Activated T-helper 1 cell treated with Interleukin-2 at 50 U/mL for 16 hours (primary cell): ENCODE measurements around the gene RNF227.
A peak's percentile ranks its signal among the peaks of the same experiment; 100 is the strongest.

ENCODE experiments used
- DNase-seq: peaks from one replicate; pipeline ENCODE4 v3.0.0-alpha.2; 2020; ENCODE audit warnings: low read depth

The RNF227 gene

DNA sequence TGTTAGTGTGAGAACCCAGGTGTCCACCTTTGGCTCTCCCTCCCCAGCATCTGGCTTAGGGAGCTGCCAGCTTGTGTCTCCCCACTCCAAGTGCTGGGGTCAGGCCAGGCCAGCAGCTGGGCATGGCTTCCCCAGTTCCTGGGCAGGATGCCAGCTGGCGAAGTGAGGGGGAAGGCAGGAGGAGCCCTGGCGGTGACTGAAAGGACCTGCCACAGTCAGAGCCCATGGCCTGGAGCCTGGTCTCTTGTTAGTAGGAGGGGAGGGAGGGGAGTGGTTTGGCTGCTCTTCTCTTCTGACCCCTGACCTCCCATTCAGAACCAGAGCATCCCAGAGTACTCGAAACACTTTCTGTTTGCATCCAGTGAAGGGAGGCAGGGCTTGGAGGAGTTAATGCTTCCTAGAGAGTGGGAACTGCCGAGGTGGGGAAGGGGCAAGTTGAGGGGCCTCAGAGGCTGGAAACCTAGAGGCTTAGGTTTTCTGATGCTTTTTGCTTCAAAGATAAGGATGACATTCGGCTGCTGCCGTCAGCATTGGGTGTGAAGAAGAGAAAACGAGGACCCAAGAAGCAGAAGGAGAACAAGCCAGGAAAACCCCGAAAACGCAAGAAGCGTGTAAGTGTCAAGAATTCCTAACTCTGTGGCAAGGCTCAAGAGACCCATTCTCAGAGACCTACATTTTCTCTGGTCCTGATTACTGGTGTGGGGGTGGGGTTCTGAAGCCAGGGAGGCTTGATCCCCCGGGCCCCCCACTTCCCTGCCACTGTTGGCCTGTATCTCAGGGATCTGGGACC is 26.7 kb downstream of the RNF227 start:
- DNase-seq, result peak; percentile 24

DNA sequence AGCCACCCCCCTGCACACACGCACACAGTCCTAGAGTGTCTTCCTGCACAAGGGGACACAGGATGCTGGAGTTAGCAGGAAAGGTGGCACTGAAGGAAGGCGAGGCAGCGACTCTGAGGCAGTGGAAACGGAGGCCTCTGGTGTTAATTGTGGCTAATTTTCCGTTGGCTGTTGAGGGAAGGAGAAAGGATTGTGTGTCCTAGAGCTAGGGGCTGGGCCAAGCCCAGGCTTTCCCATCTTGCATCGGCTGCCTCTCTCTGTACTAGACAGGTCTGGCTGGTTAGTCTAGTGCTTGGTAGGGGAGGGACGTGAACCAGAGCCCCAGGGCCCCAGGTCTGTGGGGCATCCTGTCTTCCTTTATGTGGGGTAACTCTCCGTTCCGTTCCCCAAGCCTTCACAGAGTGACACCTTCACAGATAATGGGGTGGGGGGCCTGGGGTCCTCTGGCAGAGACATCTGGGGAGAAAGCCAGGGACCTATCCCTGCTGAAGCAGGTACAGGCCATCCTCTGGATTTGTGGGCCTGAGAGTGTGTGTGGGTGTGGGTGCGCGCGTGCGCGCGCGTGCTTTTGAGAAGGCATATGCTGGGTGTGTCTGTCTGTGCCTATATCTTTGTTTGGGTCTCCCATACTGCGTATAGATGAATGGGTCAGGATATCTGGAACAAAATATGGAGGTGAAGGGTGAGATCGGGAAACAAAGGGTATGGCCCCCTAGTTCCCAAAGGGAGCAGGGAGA is 27.7 kb downstream of the RNF227 start, which contains the start of gene CHD3:
CHD3 (plus strand) TSS at position 606 of the 737 bp plus-strand sequence. CDS start 212 bp downstream, outside the sequence.
- no peak for DNase-seq

DNA sequence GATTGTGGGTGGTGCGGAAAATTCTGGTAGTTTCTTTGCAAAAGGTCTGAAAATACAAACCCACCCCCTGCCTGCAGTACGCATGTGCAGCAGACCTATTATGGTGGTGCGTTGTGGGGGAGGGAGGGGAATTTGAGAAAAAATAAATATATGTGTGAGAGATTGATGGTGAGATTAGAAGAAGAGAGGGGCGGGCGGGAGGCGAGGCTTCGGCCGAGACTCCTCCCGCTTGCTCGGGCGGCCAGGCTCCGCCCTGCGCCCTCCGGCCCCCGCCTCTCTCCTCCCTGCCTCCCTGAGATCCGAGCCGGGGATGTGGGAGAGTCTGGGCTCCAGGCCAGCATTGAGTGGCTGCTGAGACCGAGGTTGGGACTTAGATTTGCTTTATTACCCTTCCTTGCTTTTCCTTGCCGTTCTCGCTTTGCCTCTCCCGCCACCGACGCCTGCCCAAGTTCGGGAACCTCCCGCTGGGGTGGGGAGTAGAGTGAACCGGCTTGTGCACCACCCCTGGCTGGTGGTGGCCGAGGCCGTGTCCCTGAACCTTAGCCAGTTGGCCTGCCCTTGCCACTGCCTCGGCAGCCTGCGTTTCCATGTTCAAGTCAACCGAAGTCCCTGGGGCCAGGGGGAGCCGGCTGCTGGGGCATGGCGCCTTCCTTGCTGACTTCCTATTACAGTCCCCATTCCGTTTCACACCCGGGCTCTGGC is 28.5 kb downstream of the RNF227 start:
- DNase-seq, result peak; percentile 69

DNA sequence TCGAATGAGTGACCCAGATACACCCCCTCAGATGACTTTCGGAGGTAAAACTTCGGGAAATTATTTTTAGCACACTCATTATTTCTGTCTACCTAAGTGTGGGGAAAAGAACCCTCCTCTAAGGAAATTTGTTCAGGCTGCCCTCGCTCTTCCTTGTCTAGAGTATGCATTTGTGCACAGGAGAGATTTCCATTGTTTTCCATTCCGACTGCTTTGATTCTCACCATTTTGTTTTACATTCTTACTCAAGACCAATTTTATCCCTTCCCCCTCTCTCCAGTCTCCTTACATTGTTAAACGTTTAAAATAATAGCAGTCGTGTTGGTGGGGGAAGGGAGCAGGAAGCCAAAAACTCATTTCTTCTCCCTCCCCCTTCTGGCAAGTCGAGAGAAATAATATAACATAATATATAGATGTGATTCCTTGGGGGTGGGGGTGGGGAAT is 29.0 kb downstream of the RNF227 start:
- DNase-seq, result no peak

DNA sequence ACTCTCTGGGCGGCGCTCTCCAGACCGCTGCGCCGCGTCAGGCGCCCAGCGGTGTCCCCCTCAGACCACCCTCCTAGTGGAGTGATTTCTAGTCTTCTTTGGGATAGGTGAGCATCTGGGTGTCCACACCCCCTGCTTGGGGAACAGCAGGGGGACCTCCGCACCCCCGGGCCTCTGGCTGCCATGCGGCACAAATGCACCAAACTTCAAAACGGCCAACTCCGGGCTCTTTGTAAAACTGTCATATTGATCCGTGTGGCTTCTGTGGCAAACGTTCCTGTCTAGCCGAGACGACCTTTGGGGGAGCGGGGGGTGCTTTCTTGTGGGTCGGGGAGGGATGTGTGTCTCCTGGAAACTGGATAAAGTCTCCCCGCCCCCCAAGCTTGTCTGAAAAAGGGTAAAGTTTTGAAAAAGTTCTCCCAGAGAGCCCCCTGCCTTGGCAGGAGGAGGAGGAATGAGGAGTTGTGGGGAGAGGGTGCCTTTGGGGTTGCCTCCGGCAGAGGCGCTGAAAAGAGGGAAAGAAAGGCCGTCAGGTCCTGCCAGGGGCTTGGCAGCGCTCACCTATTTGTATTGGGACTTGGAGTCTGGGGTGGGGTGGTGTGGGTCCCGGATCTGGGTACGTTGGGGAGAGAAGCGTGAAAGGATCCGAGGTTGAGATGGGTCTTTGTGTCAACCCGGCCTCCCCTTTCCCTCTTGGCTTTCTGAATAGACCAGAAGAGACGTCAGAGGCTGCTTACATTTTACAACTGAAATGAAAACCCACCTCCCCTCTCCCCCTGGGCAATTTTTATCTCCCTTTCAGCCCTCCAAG is 29.7 kb downstream of the RNF227 start:
- peak; percentile 37 for DNase-seq

DNA sequence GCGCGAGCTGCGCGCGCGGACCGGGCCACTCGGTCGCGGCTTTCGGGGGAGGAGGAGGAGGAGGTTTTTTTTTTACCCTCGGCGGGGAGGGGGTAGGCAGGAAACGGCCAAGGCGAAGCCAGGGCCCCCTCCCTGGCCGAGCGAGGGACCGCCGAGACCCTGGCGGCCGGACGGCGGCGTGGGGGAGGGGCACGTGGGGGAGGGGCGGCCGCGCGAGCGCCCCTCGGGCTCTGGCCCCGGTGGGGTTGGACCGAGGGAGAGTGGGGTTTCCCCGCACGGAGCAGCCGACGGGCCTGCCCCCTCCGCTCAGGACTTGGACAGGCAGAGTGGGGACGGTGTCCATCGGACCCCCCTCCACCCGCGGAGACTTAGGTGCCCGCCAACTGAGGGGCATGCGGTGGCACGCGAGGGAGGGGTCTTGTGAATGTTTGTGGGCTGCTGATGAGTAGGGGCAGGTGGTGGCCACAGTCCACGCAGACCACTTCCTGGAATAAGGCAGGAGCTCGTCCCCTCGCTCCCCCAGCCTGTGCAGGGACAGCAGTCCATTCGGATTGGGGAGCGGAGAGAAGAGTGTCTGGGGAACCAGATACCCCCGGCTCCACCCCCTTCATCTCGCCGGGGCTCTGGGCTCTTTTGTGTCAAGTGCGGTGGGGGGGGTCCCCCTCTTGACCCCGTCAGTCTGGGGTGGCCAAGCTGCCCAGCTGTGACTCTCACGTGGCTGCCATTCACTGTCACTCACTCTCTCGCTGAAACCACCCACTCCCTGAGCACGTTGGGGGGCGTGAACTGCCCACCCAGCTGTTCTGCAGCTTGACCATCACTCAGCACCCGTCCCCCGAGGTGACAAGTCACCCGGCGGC is 30.5 kb downstream of the RNF227 start:
- DNase-seq, result peak; percentile 24

DNA sequence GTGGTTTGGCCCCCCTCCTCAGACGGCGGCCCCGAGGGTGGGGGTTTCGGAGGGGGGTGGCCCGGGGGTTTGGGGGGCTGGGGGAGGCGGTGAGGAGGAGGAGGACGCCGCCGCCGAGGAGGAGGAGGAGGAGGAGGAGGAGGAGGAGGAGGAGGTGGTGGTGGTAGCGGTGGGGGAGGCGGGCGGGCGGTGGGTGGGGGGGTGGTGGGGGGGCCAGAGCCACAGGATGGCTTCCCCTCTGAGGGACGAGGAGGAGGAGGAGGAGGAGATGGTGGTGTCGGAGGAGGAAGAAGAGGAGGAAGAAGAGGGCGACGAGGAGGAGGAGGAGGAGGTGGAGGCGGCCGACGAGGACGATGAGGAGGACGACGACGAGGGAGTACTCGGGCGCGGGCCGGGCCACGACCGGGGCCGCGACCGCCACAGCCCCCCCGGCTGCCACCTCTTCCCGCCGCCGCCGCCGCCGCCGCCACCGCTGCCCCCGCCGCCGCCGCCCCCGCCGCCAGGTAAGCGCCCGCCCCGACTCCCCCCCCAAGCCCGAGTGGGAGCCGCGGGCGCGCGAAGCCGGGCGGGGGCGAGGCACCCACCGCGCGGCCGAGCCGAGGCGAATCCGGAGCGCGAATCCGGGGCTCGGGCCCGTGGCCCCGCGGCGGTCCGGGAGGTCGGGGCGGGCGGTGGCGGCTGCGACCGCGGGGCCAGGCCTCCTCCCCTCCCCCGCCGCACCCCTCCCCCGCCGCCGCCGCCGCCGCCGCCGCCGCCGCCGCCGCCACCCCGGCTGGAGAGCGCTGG is 31.3 kb downstream of the RNF227 start:
- peak; percentile 30 for DNase-seq

DNA sequence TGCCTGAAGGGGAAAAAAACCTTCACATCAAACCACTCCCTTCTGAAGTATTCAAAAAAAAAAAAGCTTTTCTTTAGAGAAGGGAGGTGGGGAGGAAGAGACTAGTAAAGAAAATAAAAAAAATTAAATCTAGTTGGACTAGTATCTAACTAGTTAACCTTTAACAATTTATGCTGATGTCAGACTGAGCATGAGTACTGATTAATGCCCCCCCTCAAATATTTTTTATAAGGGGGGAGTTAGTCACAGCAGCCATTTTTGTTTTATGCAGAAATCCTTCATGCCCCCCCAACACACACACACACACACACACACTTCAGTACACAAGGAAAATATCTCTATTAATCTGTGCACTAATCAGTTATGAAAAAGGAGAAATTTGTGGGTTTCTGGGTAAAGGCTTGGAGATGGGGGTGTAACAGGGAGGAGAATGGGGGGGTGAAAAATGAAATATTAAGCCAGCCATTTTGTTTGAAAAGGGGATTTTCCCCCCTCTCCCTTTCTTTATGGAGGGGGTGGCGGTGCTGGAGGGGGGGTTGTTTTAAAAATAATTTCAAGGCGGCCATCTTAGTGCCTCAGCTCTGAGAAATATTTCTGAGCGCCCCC is 32.2 kb downstream of the RNF227 start:
- no peak for DNase-seq

DNA sequence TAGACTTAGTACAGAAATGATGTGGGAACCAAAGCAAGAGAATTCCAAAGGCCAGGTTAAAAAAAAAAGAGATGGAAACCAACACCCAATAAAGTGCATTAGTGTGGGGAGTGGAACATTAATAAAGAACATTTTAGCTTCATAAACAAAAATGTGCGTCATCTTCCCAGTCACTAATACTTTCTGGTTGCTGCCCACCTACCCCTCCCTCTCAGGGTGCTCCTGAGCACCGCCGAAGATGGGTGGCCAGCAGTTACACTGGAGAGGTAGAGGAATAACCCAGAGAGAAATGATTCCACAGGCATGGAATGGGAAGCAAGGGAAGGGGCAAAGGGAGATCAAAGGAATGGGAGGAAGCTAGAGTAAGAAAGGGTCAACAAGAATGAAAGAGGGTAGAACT is 33.5 kb downstream of the RNF227 start:
- no peak for DNase-seq

DNA sequence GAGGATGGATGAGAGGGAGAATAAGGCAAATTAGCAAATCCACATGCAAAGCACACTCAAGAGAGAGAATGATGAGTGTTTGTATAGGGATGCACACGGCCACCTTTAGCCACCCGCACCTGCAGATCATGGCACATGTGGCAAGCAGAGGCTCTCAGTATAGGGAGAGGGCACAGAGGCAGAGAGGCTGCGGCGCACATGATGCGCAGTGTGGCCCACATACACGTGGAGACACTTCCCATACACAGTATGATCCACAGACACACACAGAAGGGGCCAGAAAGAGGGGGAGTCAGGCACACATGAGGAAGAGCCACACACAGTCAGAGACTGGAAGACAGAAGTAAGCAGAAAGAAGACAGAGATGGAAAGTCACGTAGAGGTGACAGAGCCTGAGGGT is 34.0 kb downstream of the RNF227 start:
- DNase-seq, result no peak

DNA sequence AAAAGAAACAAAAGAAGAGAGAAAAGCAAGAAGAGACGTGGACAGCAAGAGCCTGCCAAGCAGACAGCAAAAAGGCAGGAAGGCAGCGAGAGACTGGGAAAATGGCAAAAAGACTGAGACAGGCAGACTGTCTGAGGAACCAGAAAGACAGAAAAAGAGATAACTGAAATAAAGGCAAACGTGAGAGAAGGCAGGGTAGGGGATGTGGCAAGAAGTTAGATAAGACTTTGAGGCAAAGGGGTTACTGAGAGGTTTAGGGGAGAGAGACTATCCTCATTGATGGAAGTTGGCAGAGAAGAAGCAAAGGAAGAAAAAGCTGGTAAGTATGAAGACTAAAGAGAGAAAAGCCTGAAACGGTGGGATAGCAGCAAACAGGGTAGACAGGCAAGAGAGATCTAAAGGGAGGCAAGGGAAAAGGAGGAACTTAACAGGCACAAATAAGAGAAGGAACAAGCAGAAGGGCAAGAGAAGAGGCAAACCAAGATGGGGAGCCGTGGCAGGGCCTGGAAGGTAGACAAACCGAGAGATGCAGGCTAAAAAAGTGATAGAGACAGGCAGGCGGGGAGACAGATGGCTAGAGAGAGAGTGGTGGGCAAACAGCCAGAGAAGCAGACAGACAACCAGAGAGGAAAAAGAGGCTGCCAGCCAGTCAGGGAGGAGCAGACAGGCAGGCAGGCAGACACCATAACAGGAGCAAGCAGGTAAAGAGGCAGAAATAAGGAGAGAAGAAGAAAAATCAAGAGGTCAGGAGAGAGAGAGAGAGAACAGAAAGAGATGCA is 34.6 kb downstream of the RNF227 start:
- DNase-seq, result no peak

DNA sequence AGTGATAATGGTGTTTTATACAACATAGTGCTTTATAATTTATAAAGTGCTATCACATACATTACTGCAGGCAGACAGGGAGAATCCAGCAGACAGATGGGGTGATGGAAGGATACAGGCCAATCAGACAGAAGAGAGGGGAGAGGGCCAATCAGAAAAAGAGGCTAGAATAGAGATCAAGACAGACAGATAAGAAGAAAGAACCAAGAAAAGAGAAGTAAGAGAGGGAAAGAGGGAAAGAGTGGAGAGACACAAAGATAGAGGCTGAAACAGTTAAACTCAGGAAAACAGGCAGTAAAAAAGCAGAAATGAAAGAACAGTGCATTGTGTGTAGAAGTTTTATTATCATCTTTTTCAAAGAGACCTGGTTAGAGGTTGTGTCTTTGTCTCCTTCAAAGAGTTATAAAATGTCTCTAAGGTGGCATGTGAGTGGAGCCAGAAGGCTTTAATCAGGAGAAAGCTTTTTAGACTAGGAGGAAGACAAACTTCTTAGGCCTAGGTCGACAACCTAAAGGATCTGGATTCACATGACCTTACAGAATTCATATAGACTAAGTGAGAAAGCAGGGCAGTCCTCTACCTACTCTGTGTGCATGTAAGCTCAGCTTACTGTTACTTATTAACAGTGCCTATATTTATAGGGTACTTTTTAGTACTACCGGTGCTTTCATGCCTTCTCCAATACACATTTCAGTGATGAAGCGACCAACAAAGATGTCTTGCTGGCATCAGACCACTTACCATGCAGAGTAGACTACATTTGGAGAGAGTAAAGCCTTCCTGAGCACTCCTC is 35.8 kb downstream of the RNF227 start:
- no peak for DNase-seq

DNA sequence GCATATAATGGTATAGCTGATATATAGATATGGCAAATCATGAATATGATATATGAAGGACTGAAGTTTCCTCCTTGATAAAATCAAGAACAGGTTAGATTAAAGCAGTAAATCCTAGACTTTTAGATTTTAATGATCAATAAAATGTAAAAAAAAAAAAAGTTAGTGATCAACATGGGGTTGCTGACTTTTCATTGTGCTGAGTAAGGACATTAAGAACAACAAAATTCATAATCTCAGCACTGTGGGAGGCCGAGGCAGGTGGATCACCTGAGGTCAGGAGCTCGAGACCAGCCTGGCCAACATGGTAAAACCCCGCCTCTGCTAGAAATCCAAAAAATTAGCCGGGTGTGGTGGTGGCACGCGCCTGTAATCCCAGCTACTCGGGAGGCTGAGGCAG is 37.9 kb downstream of the RNF227 start:
- no peak for DNase-seq

DNA sequence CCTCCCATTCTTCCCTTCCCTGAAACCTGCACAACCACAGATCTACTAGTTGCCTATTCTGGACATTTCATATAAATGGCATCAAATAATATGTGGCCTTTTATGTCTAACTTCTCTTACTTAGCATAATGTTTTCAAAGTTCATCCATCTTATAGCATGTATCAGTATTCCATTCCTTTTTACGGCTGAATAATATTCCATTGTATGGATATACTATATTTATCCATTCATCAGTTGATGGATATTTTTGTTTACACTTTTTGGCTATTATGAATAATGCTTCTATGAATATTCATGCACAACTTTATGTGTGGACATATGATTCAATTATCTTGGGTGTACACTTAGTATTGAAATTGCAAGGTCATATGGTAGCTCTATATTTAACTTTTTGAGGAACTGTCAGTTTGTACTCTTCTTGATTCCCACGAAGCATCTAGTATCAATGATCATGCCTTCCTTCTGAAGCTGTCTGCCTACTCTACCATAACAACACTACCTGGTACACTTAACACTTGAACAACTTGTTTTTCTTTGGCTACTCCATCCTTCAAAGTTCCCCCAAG is 40.2 kb downstream of the RNF227 start:
- no peak for DNase-seq

DNA sequence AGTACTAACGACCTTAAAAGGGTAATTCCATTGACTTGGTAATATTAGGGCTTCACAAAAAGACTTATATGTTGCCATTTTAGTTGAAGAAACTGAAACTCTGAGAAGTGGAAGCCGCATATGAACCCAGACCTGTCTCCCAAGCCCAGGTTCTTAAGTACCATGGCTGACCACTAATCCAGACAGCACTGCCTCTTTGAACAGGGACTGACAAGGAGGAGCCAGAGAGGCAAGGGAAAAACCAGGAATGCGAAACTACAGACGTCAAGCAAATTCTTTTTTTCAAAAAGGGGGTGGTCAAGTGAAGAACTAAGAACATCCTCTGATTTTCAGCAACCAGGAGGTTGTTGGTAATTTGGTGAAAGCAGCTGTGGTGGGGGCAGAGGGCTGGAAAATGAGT is 43.0 kb downstream of the RNF227 start:
- no peak for DNase-seq

DNA sequence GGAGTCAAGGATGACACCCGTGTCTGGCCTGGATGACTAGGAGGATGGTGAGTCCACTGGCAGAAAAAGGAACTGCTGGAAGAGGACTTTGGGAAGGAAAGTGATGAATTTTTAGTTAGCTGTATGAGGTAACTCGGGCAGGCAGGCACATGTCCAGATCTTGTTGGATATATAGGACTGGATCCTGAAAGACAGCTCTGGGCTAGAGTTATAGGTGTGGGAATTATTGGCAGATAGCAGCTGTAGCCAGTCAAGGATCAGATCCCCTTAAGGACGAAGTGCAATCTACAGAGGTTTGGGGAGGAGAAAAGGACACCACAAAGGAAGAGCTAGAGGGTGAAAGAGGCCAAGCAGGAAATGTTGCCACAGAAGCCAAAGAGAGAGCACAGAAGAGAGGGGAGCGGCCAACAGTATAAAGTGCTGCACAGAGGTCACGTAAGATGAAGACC is 48.2 kb downstream of the RNF227 start:
- DNase-seq, result no peak

DNA sequence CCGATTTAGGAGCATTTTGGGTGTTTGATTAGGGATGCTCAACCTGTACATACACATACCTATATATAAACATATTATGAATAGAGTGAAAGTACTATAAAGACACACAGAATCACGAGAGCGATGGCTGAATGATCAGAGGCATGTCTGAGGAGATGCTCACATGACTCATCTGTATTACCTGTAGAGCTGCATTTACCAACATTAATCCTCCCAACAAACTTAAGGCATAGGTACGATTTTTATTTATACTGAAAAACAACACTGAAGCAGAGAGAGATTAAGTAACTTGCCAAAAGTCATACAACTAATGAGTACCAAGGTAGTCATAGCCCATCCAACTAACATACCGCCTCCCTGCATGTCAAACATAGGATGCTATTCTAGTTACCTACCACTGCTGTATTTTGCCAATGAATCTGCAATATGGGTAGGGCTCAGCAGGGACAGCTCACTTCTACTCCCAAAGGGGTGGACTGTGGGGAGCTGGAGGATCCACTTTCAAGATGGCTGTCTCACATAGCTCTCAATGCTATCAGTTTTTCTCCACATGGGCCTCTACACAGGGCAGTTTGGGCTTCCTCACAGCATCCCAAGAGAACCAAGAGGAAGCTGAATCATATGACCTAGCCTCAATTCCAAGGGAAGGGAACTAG is 51.0 kb downstream of the RNF227 start:
- DNase-seq, result no peak
